ENCODE data around the gene PRM2.

- no peak for TF ChIP-seq EP300 (IDR thresholded peaks at IDR 0.05)
- TF ChIP-seq CHD2 (IDR thresholded peaks at IDR 0.05; ENCODE audit: low read length, partially characterized antibody), result no peak
- TF ChIP-seq POLR2A (IDR thresholded peaks at IDR 0.05; ENCODE audit: low read length), result no peak
- TF ChIP-seq USF2 (IDR thresholded peaks at IDR 0.05), result no peak
- no peak for TF ChIP-seq SMC3 (IDR thresholded peaks at IDR 0.05)
- TF ChIP-seq, protein P1, sequence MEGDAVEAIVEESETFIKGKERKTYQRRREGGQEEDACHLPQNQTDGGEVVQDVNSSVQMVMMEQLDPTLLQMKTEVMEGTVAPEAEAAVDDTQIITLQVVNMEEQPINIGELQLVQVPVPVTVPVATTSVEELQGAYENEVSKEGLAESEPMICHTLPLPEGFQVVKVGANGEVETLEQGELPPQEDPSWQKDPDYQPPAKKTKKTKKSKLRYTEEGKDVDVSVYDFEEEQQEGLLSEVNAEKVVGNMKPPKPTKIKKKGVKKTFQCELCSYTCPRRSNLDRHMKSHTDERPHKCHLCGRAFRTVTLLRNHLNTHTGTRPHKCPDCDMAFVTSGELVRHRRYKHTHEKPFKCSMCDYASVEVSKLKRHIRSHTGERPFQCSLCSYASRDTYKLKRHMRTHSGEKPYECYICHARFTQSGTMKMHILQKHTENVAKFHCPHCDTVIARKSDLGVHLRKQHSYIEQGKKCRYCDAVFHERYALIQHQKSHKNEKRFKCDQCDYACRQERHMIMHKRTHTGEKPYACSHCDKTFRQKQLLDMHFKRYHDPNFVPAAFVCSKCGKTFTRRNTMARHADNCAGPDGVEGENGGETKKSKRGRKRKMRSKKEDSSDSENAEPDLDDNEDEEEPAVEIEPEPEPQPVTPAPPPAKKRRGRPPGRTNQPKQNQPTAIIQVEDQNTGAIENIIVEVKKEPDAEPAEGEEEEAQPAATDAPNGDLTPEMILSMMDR (IDR thresholded peaks at IDR 0.05), result no peak
- TF ChIP-seq NR3C1 (IDR thresholded peaks at IDR 0.05), result no peak
- TF ChIP-seq, protein P2, sequence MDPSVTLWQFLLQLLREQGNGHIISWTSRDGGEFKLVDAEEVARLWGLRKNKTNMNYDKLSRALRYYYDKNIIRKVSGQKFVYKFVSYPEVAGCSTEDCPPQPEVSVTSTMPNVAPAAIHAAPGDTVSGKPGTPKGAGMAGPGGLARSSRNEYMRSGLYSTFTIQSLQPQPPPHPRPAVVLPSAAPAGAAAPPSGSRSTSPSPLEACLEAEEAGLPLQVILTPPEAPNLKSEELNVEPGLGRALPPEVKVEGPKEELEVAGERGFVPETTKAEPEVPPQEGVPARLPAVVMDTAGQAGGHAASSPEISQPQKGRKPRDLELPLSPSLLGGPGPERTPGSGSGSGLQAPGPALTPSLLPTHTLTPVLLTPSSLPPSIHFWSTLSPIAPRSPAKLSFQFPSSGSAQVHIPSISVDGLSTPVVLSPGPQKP (IDR thresholded peaks at IDR 0.05; ENCODE audit: low read depth, low read length), result no peak
- TF ChIP-seq MAX (IDR thresholded peaks at IDR 0.05), result no peak
- TF ChIP-seq NPAS2 (CRISPR knock-in tag; IDR thresholded peaks at IDR 0.05; ENCODE audit: borderline replicate concordance), result no peak
- TF ChIP-seq GATA3 (IDR thresholded peaks at IDR 0.05; ENCODE audit: borderline replicate concordance), result no peak
Observed at GRCh38 chr16:11231367-11231970, 44.8 kb downstream of the PRM2 start.

All from A549 (cell line).